C4-2B (cell line): Measurements from ENCODE around the gene MIF.

ENCODE experiments used
- CTCF ChIP-seq: fragments of 450-650 bp; conservative IDR thresholded peaks from 2 replicates; pipeline ENCODE4 v1.5.1; 2017; ENCODE audit warnings: mild to moderate bottlenecking
- ZFX ChIP-seq: fragments of 450-650 bp; IDR thresholded peaks from 2 replicates; pipeline ENCODE4 v1.6.1; 2017

GRCh38 chr22:23891726-23892125, 2.5 kb upstream of the MIF start:
- TF ChIP-seq CTCF (no peak), ZFX (no peak)
